ENCODE data around the gene SMIM36.
A peak's percentile ranks its signal among the peaks of the same experiment; 100 is the strongest.
"Not testable (repeated sequence)": the region's sequence is repeated elsewhere in the genome, so short reads cannot be mapped to it uniquely, and the experiment has no call there.

SMIM36 gene
- 0 to 1.2 (median 0) reads per million in 17 experiments for total RNA-seq

DNA sequence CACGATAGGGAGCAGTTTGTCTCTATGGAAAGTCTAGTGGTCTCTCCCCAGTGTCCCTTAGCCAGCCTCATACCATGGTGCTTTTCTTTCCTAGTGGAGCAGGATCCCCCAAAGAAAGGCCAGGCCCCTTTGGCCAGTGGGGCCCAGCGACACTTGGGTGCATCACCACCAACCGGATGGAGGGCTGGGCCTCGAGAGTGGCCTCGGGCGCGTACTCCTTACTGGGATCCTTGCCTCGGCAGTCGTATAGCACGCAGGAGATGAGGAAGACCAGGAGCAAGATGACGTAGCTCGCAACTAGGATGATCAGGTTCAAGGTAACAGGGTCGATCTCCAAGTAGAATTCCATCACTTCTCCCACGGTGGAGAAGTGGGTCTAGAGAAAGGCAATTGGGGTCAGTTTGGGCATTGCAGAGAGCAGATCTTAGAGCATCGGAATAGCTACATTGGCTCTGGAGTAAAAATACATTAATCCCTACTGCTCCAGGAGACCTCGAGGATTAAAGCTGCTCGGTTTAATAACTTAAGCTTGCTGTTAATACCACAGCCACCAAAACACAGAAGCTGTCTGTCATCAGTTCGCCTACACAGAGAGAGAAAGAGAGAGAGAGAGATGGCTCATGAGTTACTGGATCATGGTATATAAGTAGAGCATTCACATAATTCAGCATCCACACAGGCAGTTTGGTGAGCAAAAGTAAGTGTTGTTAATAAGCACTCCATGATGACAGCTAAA, at the start of gene SMIM36:
TSS of gene SMIM36 (minus strand) at position 467 of the 736 bp plus-strand sequence.
- no peak for DNase-seq

DNA sequence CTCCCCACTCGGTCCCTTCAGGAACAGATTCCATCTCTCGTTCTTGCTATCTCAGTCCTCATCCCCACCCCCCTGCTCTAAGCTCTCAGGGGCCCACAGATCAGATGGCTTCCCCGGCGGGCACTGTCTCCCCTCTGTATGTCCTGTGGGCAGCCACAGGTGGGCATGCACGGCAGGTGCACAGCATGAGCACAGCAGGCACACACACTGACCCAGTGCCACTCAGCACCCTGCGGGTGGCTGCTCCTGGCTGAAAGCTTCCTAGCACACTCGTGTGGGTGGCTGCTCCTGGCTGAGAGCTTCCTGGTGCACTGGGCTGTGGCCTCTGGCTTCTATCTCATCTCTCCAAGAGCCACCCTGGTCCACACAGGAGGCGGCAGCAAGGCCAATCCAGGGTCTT, 44.5 kb upstream of the SMIM36 start:
- no peak for DNase-seq

DNA sequence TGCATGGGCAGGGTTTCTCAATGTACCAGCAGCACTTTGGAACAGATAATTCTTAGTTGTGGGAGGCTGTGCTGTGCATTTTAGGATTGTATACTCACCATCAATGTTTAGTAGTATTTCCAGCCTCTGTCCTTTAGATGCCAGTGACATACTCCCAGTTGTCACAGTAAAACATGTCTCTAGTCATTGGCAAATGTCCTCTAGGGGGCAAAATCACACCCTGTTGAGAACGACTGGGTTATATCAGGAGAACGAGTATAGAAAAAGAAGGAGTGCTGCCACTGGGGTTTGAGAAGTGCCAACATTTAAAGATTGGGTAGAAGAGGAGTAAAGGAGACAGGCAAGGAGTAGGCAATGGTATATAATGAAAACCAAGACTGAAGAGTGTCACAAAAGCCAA, 37.9 kb upstream of the SMIM36 start:
- peak in 1 of 4 experiments; percentile 44 for DNase-seq

DNA sequence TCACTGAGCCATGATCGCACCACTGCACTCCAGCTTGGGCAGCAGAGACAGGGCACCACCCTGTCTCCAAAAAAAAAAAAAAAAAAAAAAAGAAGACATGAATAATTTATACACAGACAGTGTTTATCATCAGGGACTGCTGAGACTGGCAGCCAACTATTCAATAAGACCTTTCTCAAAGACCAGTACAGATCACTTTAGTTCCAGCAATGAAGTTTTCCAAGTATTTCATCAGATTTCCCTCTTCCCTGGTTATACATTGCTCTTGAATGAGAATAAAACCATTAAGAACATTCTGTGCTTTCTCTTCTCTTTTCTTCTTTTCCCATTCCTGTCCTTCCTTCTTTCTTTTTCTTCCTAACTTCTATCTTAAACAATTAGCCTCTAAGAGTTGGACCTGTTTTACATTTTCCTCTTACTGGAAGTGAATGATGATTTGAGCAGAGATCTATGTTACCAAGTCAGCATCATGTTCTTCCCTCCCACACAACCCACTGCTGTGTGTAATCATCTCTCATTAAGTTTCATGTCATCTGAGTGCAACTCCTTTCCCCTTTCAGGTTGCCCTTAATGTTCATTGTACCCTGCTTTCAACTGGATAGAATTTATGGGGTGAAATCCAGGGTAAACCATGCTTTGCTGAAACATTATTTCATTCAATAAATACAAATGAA, 35.9 kb upstream of the SMIM36 start:
- DNase-seq, result peak; percentile 54 to 78 (median 71)

DNA sequence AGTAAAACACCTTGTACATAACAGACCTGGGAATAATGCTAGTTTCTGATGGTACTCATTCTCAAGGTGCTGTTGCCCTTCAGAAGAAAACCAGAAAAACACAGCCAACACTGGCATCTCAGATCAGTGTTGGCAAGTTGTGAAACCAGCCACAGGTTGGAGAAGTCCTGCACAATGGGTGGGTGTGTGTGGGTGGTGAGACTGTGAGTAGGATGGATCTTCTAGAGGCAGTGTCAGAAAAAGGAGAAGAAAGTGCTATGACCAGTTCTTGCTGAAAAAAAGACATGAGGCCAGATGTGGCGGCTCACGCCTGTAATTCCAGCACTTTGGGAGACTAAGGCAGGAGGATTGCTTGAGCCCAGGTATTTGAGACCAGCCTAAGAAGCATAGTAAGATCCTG, 35.2 kb upstream of the SMIM36 start:
- peak; percentile 66 to 84 (median 82) for DNase-seq

DNA sequence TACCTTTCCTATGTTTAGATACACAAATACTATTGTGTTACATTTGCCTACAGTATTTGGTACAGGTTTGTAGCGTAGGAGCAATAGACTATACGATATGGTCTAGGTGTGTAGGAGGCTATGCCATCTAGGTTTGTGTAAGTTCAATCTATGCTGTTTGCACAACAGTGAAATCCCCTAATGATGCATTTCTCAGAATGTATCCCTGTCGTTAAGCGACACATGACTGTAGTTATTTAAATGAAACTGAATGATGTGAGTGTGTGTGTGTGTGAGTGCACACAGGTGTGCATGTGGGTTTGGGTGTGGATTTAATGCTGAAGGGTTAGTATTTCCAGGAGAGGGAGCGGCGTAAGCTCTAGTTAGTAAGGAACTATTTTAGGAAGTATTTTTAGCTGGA, 34.6 kb upstream of the SMIM36 start:
- DNase-seq, result peak in 1 of 4 experiments; percentile 16

DNA sequence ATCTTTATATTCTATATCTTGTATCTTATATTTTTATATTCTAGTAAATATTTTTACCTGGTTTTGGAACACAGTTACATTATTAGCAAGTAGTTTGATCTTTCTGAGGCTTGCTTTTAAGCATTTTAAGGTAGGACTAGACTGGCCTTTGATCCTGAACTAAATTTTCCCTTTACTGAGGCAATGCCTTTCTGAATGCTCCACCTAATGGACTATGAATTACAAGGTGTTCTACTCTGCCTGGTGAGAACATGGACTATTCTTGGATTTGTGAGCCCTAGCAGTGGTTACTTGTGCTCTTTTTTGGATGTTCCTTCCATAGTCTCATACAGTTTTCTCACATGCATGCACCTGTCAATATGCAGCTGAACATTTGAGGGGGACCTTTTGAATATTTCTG, 32.5 kb upstream of the SMIM36 start:
- DNase-seq, result no peak

DNA sequence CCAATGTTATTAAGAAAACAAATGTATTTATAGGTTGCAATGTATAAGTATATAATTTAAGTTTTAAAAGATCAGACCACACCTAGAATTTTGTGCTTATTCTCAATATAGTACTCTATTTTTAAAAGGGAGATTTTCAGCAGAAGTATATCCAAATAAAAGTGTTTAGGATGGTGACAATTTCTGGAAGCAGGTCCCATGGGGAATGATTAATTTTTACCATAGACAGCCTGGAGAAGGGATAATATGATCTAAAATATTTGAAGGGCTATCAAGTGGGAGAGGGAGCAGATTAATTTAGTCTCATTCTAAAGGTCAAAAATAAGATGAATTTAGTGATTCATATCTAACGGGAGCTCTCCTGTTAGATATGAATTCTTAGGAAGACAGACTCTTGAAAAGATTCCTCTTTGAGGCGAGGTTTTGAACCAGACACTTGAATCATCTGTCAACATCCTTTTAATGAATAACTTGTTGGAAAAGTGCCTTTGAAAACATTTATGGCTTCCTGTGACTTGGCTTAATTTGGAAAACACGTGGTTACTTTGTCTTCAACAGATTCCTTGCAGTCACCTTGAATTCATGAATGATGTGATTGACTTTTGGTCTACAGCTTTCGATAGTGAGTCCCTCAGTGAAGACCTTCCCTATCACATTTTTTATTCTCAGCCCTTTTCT, 29.3 kb upstream of the SMIM36 start:
- DNase-seq, result no peak

DNA sequence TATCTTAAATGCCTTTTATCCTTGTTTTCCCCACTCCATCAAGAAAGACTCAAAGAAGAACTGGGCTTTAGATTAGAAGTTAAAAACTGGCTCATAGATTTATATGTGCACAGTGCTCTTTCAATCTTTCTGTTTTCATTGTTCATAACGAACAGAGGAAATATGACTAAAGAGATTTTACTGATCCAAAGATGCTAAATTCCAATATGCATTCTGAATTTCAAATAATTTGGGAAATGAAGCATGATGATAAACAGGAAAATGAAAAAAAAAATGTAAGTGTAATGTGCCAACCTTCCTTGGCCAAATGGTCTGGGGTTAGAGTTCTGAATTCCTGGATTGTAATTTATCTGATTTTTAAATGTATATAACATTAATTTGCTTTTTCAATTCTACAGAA, 25.0 kb upstream of the SMIM36 start:
- no peak for DNase-seq

DNA sequence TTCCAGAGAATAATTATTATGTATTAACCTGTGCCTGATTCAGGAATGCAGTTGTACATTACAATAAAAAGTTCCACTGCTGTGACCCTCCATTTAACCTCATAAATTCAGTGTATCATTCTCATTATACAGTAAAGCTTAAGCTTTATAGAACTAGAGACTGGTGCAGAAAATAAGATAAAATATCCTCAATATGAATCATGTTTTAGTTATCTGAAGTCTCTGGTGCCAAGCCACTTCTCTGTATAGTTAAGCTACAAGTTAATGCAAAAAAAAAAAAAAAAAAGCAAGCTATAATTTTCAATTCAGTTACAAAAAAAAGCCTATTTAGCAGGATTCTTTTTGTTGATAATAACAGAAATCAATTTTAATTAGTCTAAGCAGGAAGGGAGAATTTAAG, 22.4 kb upstream of the SMIM36 start:
- DNase-seq, result no peak

DNA sequence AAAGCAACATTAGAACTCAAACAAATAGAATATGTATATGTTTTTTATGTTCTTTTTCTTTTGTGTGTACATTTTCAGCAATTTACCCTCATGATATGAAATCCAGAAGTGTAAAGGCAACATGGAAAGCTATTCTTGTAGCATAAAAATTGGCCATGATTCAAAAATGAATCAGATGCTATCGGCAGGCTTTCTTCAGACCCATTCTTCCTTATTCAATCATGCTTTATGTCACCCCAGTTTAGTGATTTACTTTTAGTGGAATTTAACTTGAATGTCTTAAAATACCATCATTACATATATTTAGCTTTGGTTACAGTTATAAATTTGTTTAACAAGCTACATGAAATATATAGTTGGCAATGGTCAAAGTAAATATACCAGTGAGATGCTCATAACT, 21.4 kb upstream of the SMIM36 start:
- no peak for DNase-seq

DNA sequence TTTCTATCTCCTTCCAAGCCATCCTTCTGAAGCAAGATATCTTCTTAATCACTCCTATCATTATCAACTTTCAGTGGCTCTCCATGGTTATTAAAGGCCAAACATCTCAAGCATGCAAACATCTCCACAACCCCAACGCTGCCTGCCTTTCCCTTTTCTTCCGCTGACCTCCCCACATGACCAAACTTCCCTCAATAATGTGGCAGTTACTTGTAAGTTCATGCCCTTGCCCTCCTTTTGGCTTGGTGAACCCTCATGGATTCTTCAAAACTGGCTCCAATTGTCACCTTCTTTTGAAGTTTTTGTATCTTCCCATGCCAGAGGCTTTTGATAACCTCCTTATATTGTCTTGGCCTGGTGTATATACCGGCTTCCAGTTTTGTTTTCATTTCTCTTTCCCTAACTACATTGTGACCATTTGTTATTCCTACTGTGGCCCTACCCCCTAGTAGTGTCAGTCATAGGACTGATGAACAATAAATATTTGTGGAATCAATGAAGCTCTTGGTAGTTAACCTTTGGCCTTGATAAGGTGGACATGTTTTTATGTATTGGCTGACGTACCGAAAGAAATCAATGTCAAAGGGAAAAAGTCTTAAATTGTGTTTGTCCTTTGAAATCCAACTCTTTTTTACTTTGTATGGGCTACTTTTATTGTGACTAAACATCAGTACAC, 19.9 kb upstream of the SMIM36 start:
- DNase-seq, result no peak

DNA sequence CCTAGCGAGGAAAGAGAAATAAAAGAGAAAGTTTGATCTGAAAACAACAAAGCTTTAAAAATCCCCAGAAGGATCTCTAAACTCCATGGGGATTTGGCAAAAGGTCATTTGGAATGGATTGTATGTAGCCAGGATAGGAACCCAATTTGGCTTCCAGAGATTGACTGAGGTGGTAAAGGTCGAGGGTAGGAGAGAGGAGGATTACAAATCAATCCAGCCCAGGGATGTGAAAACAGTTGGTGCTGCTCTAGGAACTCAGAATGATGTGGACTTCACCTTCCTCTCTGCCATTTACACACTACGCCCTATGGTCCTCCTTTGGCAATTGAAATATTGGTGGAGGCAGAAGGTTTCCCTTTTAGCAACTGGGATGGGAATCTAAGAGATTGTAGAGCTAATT, 18.8 kb upstream of the SMIM36 start:
- no peak for DNase-seq

DNA sequence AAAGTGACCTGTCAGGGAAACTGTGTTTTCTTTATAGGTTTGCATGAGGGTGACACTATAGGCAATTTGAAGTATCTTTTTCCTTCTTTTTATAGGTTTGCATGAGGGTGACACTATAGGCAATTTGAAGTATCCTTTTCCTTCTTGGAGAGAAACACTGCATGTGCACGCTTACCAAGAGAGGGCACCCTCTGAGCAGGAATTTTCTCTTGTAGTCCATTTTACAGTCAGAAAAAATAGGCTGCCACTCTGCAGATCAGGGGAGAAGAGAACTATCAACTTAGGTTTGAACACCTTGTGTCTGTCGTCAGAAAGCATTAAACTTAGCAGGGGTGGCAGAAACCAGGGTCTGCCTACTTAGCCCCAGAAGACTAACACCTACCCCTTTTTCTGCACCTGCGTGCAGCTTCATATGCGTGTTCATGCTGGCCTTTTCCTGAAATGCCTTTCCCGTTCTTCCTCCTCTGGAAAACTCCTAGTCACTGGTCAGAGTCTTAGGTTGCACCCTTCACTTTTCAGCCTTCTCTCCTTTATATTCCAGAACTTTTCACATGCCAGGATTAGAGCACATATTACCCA, 16.4 kb upstream of the SMIM36 start:
- DNase-seq, result peak; percentile 36 to 66 (median 57)

DNA sequence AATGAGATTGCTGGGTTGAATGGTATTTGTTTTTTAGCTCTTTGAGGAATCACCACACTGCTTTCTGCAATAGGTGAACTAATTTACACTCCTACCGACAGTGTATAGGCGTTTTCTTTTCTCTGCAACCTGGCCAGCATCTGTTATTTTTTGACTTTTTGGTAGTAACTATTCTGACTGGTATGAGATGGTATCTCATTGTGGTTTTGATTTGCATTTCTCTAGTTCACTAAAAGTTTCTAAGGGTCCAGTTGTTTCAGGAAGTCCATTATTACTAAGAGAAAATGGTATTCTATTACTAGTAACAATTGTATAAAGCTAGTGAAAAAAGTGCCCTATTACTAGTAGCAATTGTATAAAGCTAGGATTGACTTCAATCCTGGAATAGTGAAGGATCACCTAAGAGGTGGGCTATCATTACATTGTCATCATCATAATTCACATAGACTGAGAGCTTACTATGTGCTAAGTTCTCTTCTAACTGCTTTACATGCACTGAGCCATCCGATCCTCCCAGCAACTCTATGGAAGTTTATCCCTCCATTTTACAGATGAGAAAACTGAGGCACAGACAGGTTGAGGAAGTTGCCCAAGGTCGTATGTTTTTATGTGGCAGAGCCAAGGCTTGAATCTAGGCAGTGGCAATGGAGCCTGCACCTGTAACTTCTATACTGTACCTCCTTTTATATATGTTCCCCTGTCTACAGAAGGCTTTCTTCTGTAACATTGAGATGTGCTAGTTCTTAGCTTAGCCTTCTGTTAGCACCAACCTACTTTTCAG, 13.4 kb upstream of the SMIM36 start:
- no peak for DNase-seq

DNA sequence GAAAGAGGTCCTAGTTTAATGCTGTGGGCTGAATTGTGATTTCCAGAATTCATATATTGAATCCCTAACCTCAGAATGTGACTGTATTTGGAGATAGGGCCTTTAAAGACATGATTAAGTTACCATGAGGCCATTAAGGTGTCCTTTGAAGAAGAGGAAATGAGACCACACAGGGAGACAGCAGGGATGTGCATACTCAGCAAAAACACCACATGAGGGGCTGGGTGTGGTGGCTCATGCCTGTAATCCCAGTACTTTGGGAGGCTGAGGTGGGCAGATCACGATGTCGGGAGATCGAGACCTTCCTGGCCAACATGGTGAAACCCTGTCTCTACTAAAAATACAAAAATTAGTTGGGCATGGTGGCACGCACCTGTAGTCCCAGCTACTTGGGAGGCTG, 11.8 kb upstream of the SMIM36 start:
- DNase-seq, result not testable (repeated sequence)

DNA sequence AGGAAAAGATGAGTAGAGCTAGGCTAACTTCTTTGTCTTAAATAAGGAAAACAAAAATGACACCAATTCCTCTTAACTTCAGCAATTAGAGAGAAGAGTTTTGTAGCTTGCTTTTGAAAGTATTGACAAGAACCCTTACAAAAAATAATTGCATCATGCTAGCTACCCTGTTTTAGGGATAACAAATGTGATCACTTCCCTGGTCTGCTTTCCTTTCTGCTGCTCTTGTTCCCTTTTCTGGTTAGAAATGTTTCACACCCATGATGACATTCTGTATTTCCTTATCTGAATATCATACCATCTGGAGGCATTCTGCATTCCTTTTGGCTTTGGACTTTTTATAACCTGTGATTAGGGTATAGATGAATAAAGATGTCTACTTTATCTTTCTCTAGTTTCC, 9.9 kb upstream of the SMIM36 start:
- peak; percentile 27 to 79 (median 58) for DNase-seq

DNA sequence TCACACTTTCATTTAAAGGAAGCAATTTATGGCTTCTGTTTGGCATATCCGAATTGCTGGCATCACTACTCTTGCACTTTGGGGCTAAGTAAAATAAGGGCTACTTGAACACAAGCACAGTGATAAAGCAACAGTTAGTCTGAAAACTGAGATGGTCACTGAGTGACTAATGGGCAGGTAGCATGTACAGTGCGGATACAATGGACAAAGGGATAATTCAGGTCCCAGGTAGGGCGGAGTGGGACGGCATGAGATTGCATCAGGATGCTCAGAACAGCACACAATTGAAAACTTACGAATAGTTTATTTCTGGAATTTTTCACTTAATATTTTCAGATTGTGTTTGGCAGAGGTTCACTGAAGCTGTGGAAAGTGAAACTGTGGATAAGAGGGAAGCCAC, 9.2 kb upstream of the SMIM36 start:
- no peak for DNase-seq

DNA sequence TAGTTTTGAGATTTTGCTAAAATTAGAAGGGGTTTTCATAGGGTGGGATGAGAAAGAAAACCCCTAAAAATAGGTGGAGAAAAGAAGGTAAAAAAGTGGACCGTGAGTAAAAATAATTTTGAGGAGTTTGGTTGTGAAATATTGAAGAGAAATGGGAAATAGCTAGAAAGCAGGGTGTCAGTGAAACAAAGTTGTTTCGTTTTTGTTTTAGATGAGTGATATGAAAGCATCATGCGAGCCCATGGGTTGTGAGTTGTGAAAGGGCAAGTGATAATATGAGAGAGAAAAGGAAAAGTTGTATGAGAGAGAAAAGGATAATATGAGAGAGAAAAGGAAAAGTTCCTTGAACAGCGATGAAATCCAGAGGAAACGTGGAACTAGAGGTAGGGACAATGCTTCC, 7.3 kb upstream of the SMIM36 start:
- DNase-seq, result peak in 2 of 4 experiments; percentile 14

DNA sequence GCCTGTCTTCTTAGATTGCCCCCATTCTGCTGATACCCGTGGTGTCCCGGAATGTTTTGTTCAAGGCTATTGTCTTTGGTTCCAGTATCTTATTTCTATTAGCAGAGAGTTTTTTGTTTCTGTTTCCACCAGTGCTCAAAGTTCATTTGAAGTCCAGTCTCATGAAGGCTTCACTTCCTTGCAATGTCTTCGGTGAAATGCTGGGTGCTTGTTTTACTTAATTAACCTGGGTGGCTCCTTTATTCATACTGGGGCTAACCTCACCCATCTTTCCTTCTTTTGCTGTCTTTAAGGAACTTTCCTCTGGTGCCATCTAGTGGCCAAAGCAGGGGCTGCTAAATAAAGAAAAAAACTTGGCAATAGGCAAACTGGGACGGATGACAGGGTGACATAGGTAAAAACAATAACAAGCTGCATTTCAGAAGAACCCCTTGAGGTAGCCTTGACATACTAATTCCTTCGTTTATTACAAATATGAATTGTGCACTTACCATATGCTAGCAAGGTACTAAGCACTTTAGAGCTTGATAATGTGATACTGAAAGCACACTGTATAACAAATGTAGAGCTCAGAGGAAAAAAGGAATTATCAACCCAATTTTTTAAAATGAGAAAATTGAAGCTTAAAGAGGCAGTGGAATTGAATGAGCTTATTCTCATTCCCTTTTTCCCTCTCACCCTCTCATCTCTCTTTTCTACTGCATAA, 2.8 kb upstream of the SMIM36 start:
- peak; percentile 80 to 92 (median 87) for DNase-seq

DNA sequence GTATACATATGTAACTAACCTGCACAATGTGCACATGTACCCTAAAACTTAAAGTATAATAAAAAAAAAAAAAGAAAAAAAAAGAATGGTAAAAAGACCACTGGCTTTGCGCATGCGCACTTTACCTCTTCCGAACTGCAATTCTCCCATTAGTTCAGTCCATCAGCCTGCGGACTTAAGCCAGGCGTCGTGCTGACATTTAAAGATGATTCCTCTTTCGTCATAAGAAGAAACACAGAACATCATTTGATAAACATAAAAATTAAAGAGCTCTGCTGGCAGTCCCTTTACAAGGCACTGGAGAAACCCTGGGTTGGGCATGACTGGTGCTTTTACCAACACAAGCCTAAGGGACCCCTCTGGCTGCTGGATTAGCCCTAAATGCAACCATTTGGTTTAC, 3.6 kb downstream of the SMIM36 start:
- DNase-seq, result not testable (repeated sequence)
